Gastroesophageal sphincter (tissue), 4 donors: Measurements from ENCODE around the gene ATP6V0D1. TPM values are rescaled to one million over a fixed set of nuclear protein-coding genes. Genes with fewer than 3 reads are reported as not detected.

Source experiments
- ATAC-seq: fragments of 150-250 bp; one replicate; pipeline ENCODE4 v1.9.1; 2016; ENCODE audit warnings: mild to moderate bottlenecking, moderate library complexity
- H3K27ac ChIP-seq, 4 donors: fragments of 200-600 bp; sonication (generic) in 3 of 4; 1 replicate in 3 of 4; 2 replicates in 1 of 4; pipeline ENCODE4 v1.5.1; 2016 to 2019
- H3K27me3 ChIP-seq: fragments of 200-600 bp; sonication (generic); one replicate; pipeline ENCODE4 v1.5.1; 2019
- H3K36me3 ChIP-seq, 2 donors: fragments of 200-600 bp; sonication (generic); one replicate each; pipeline ENCODE4 v1.5.1; 2019; ENCODE audit warnings: control low read depth in 1 of 2
- H3K4me1 ChIP-seq, 3 donors: fragments of 200-600 bp; sonication (generic); 1 replicate in 2 of 3; 2 replicates in 1 of 3; pipeline ENCODE4 v1.5.1; 2016 to 2019; ENCODE audit warnings: control low read depth in 2 of 3
- H3K4me3 ChIP-seq, 2 donors: fragments of 200-600 bp; sonication (generic); one replicate each; pipeline ENCODE4 v1.5.1; 2019; ENCODE audit warnings: mild to moderate bottlenecking in 1 of 2, moderate library complexity in 1 of 2
- H3K9me3 ChIP-seq, 3 donors: fragments of 200-600 bp; sonication (generic); one replicate each; pipeline ENCODE4 v1.5.1; 2017 to 2019; ENCODE audit warnings: control low read depth in 2 of 3
- EP300 ChIP-seq: sonication (generic); formaldehyde crosslinking; IDR thresholded peaks from one replicate; pipeline ENCODE4 v1.6.1; 2017; ENCODE audit warnings: antibody characterized with exemption, mild to moderate bottlenecking
- POLR2A ChIP-seq, 2 donors: fragments of 450-650 bp; IDR thresholded peaks; one replicate each; pipeline ENCODE4 v1.6.1; 2017; ENCODE audit warnings: antibody characterized with exemption in 2 of 2, mild to moderate bottlenecking in 2 of 2, moderate library complexity in 1 of 2
- POLR2AphosphoS5 ChIP-seq: sonication (generic); formaldehyde crosslinking; IDR thresholded peaks from one replicate; pipeline ENCODE4 v1.6.1; 2017; ENCODE audit warnings: antibody characterized with exemption
- WGBS, 2 donors: methylation state at CpG; one replicate each; pipeline ENCODE4 v1.1.5; 2018; ENCODE audit warnings: low coverage in 1 of 2; 5-methylcytosine and 5-hydroxymethylcytosine counted together
- total RNA-seq, 4 donors: library from RNA; depleted of rRNA; stranded (reverse); fragments of >200 nt; gene quantifications; one replicate each; pipeline ENCODE4 v1.1.0, GENCODE V29; 2016
- TF ChIP-seq, protein P1 (sequence below), 4 experiments: fragments of 200-600 bp in 2 of 4; fragments of 450-650 bp in 2 of 4; sonication (generic) in 1 of 4; IDR thresholded peaks; one replicate each; pipeline ENCODE4 v1.5.1; 2017 to 2019; ENCODE audit warnings: antibody characterized with exemption in 4 of 4, mild to moderate bottlenecking in 2 of 4, moderate library complexity in 2 of 4

The ATP6V0D1 gene
- total RNA-seq, 4 donors from 2014 or later, result 94.2 to 145 (median 110) TPM

DNA sequence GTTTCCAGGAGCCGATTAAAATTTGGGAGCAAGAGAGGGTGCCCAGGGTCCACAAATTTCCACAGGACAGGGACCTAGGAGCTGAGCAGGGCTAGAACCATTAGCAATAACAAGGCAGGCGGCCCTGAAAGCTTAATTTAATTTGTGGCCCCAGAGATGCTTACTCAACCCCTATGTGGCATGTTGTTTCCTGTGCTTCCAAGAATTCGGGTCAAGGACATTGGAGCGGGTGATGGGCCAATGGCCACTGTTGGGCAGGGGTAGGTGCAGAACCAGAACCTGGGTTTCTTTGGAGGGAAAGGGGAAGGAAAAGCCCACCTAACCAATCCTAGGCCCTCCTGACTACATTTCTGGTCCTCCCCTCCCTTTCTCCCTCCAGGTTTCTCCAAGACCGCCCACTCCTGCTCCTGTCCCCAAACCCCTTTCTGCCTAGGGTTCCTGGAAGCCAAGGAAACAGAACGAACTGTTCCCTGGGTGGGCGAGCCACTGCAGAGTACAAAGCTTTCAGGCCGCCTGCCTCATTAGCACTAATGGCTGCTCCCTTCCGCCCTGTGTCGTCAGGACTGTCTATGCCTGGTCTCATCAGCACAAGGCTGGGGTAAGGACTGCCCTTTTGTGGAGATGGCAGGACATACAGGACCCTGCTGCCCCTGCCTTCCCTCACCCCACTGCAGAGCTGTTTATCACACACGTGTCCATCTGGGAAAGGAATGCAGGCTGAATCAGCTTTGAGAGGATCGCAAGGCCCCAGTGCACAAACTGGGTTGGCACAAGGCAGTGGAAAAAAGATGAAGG, 3.0 kb upstream of the ATP6V0D1 start:
- ATAC-seq, result no peak
- no peak overlapping the region for H3K27ac ChIP-seq

DNA sequence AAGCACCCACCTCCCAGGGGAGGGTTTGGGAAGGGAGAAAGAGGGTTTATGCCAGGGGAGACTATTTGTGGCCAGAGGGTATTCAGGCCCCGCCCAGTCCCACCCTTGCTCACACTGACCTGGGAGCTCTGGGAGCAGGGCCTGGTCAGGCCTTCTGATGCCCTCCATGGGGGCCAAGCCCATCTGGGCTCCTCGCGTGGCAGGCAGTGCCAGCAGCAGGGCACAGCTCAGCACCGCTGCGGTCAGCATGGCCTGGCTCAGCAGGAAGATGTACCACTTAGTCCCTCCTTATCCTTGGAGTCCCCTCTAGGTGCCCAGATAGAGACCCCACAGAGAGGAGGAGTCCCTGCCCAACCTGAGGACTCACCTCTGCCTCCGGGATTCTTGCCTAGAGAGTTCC, 2.2 kb upstream of the ATP6V0D1 start, which contains the start of gene AGRP:
Gene AGRP, minus strand, starts transcription at position 398 of the 400 bp plus-strand sequence. Its CDS starts 149 bp downstream, at position 249.
- peaks cover 0 to 51% (median 25%) of the 10 kb centered on the region in 3 donors for H3K4me1 ChIP-seq

More for the DNA sequence above, 3.0 kb upstream of the ATP6V0D1 start:
- Histone ChIP-seq H3K4me1 (peaks cover 0 to 50% (median 24%) of the 10 kb centered on the region in 3 donors), H3K27me3 (no peaks in the 10 kb centered on the region), H3K36me3 (peaks cover 0 to 17% of the 10 kb centered on the region in 2 donors), H3K9me3 (no peaks in the 10 kb centered on the region), H3K4me3 (no peak overlapping the region)
- TF ChIP-seq, protein P1, sequence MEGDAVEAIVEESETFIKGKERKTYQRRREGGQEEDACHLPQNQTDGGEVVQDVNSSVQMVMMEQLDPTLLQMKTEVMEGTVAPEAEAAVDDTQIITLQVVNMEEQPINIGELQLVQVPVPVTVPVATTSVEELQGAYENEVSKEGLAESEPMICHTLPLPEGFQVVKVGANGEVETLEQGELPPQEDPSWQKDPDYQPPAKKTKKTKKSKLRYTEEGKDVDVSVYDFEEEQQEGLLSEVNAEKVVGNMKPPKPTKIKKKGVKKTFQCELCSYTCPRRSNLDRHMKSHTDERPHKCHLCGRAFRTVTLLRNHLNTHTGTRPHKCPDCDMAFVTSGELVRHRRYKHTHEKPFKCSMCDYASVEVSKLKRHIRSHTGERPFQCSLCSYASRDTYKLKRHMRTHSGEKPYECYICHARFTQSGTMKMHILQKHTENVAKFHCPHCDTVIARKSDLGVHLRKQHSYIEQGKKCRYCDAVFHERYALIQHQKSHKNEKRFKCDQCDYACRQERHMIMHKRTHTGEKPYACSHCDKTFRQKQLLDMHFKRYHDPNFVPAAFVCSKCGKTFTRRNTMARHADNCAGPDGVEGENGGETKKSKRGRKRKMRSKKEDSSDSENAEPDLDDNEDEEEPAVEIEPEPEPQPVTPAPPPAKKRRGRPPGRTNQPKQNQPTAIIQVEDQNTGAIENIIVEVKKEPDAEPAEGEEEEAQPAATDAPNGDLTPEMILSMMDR (IDR thresholded peaks at IDR 0.05), result no peak
- TF ChIP-seq POLR2AphosphoS5 (no peak), POLR2A (IDR thresholded peaks at IDR 0.05) (no peak), EP300 (no peak)
- 84% methylated on average over 10 of the region's 12 CpGs; no CpG with 5 or more reads in 1 of the 2 donors for WGBS, 2 donors

DNA sequence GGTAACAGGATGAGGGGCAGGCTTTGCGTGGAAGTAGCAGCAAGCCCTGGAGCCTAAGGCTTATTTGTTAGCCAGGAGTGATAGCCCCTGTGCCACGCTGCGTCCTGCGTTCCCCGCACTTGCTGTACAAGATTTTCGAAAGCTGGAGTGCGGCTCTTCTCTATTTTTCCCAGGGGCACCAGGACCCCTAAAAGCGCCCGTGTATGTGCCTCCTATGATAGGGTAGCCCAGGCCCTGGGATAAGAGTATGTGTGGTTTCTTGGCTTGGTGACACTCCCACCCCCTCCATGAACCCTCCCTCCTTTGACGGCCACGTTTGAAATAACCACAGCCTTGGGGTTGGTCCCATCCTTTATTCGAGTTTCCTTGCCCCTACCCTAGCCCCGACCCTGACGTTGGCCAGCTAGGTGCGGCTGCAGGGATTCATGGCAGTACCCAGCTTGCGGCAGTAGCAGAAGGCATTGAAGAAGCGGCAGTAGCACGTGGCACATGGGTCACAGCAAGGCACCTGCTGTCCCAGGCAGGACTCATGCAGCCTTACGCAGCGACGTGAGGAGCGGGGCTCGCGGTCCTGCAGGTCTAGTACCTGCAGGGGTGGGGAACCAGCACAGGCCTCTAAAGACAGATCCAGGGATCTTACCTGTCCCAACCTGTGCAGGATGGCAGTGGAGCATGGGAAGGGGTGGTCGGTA, 1.4 kb upstream of the ATP6V0D1 start:
- Histone ChIP-seq H3K36me3 (peaks cover 0 to 17% of the 10 kb centered on the region in 2 donors), H3K27ac (peak overlapping the region in 3 of 4 donors; percentile 64 to 95 (median 94)), H3K4me1 (peaks cover 0 to 59% (median 25%) of the 10 kb centered on the region in 3 donors), H3K4me3 (peak overlapping the region in 1 of 2 donors; percentile 95), H3K9me3 (no peaks in the 10 kb centered on the region), H3K27me3 (no peaks in the 10 kb centered on the region)
- ATAC-seq, result no peak
- TF ChIP-seq EP300 (no peak), POLR2AphosphoS5 (no peak), POLR2A (IDR thresholded peaks at IDR 0.05) (no peak)
- TF ChIP-seq, protein P1 (IDR thresholded peaks at IDR 0.05), result no peak
- WGBS, 2 donors, result 39 to 100% methylated on average over 2 to 10 of the region's 25 CpGs

More for the DNA sequence above, 2.2 kb upstream of the ATP6V0D1 start, which contains the start of gene AGRP:
- TF ChIP-seq, protein P1 (IDR thresholded peaks at IDR 0.05), result no peak
- no peak for TF ChIP-seq POLR2A (IDR thresholded peaks at IDR 0.05)
- TF ChIP-seq EP300, result no peak
- no peak for TF ChIP-seq POLR2AphosphoS5
- H3K27me3 ChIP-seq, result no peaks in the 10 kb centered on the region
- WGBS, 2 donors, result 100% methylated on average over 1 of the region's 6 CpGs; no CpG with 5 or more reads in 1 of the 2 donors
- no peak for ATAC-seq
- peaks cover 0 to 17% of the 10 kb centered on the region in 2 donors for H3K36me3 ChIP-seq
- H3K27ac ChIP-seq, result peak within 1 kb of the TSS in 3 of 4 donors; percentile 64 to 95 (median 94)
- H3K4me3 ChIP-seq, result peak within 1 kb of the TSS in 1 of 2 donors; percentile 95
- H3K9me3 ChIP-seq, result no peaks in the 10 kb centered on the region

DNA sequence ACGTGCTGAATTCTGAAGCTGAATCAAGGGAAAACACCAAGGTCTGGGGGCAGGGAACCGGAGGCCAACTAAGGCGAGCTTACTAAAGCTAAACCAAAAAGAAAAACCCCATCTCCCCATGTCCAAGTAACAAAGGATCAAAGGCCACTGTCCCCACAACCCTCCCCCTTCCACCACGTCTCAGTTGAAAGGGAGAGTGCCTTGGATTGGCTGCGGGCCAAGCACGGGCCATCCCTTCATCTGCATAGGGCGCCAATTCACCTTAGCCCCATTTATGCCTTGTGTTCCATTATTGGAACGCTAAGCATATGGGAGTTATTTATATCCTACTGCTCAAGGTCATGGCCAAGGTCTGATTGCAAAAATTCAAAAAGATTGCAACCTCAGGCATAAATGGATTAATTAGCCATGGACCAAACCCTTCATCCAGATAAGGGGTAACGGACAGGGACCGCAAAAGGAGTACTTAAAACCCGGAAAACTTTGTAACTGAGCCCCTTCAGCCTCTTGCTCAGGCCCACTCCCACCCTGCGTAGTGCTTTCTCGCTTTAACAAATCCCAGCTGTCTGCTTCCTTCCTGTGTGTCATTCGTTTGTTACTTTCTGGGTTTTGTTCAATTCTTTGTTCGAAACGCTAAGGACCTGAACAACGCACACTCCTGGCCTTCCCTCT, 740 bp upstream of the ATP6V0D1 start:
- Histone ChIP-seq H3K27ac (peak overlapping the region; percentile 51 to 95 (median 79)), H3K27me3 (no peaks in the 10 kb centered on the region), H3K9me3 (no peaks in the 10 kb centered on the region), H3K36me3 (peaks cover 0 to 17% of the 10 kb centered on the region in 2 donors), H3K4me1 (peaks cover 0 to 63% (median 25%) of the 10 kb centered on the region in 3 donors), H3K4me3 (peak overlapping the region; percentile 46 to 95)
- peak; percentile 7 for ATAC-seq
- WGBS, 2 donors, result 23 to 33% methylated on average over 5 to 11 of the region's 17 CpGs
- TF ChIP-seq, protein P1 (IDR thresholded peaks at IDR 0.05), result no peak
- TF ChIP-seq POLR2AphosphoS5, result no peak
- TF ChIP-seq POLR2A (IDR thresholded peaks at IDR 0.05), result no peak
- TF ChIP-seq EP300, result no peak
